ENCODE data around the gene TACC3. TPM values are rescaled to one million over a fixed set of nuclear protein-coding genes. Genes with fewer than 3 reads are reported as not detected.

TACC3 gene
- total and polyA plus RNA-seq, 2 of the 8 experiments (the other 6 are each of a cell fraction or from before 2014, with no cell fraction given), result 73.8 to 148 TPM

- H3K4me1 ChIP-seq (replicated peaks in 1 of 4; ENCODE audit: control insufficient read depth in 3 of 4, insufficient read depth in 4 of 4, low read length in 3 of 4), result peaks cover 0 to 6% (median 4%) of the 10 kb centered on the region in 4 experiments; a peak in 5 of 7 replicates
- WGBS, 2 experiments (ENCODE audit: extremely low coverage in 1 of 2, insufficient coverage in 1 of 2, insufficient read length in 1 of 2, insufficient replicate concordance in 2 of 2, low coverage in 1 of 2, low lambda C conversion rate in 2 of 2, missing lambda C conversion rate in 1 of 2), result 95% methylated on average over 6 of the region's 6 CpGs; no CpG with 5 or more reads in 1 of the 2 experiments
- H3K4me3 ChIP-seq (ENCODE audit: extremely low read depth in 1 of 4, insufficient read depth in 2 of 4, low read depth in 3 of 4, low read length in 4 of 4), result no peak overlapping the region
- H4K8ac ChIP-seq (ENCODE audit: extremely low read depth, insufficient read depth, low read length), result no peak overlapping the region
- H2BK15ac ChIP-seq (ENCODE audit: low read length), result no peak overlapping the region
- POLR2A ChIA-PET (ENCODE audit: partially characterized antibody), result interaction anchor here (0.7 to 5.6 kb wide), 10 partner anchors 10 to 430 kb away, joined by 3 to 38 read pairs (median 4); partner anchors contain the start of genes LETM1, TACC3 and TMEM129
- H3K4ac ChIP-seq (replicated peaks; ENCODE audit: insufficient read length, low read depth, low read length), result no peak overlapping the region
- no peak overlapping the region for H3K9ac ChIP-seq (replicated peaks in 1 of 4; ENCODE audit: extremely low read depth in 1 of 4, low read depth in 3 of 4, low read length in 3 of 4)
- no peak overlapping the region for H3K18ac ChIP-seq (ENCODE audit: extremely low read depth, low read length)
- H2BK5ac ChIP-seq (ENCODE audit: low read depth, low read length), result no peak overlapping the region; the same call in 1 of the 2 replicates
- no peak overlapping the region for H3K56ac ChIP-seq (replicated peaks; ENCODE audit: insufficient read length, low read depth, low read length)
- peaks cover 21 to 55% (median 43%) of the 10 kb centered on the region in 4 experiments for H3K36me3 ChIP-seq (ENCODE audit: control insufficient read depth in 2 of 4, insufficient read depth in 4 of 4, low read length in 3 of 4)
- no peak overlapping the region for H2AFZ ChIP-seq (ENCODE audit: low read length)
- DNase-seq (ENCODE audit: low read depth in 1 of 2, low spot score in 2 of 2) (no peak), FAIRE-seq (no peak)
- no peak overlapping the region for H3K4me2 ChIP-seq (ENCODE audit: insufficient read depth in 1 of 2, low read depth in 2 of 2, low read length in 2 of 2)
- peaks cover 0 to 4% (median 0%) of the 10 kb centered on the region in 4 experiments; a peak in 2 of 7 replicates for H3K27me3 ChIP-seq (replicated peaks in 1 of 4; ENCODE audit: control insufficient read depth in 3 of 4, extremely low read depth in 1 of 4, insufficient read depth in 3 of 4, low read length in 3 of 4)
- H3K79me2 ChIP-seq (ENCODE audit: control insufficient read depth in 1 of 2, insufficient read depth in 2 of 2, low read length in 2 of 2), result no peaks in the 10 kb centered on the region
- no peak overlapping the region for H4K91ac ChIP-seq (replicated peaks; ENCODE audit: insufficient read length, low read length)
- no peak overlapping the region for H2BK120ac ChIP-seq (replicated peaks; ENCODE audit: low read depth, low read length)
- H2AK5ac ChIP-seq (ENCODE audit: low read depth, low read length), result no peak overlapping the region
- H2BK20ac ChIP-seq (ENCODE audit: low read length), result no peak overlapping the region
- H4K5ac ChIP-seq (ENCODE audit: insufficient read length, low read depth, low read length), result no peak overlapping the region
- H3K23me2 ChIP-seq (ENCODE audit: low read depth, low read length), result no peaks in the 10 kb centered on the region
- H4K20me1 ChIP-seq (replicated peaks in 1 of 2; ENCODE audit: control insufficient read depth in 1 of 2, insufficient read depth in 2 of 2, low read length in 2 of 2), result peaks cover 8 to 9% of the 10 kb centered on the region in 2 experiments
- no peak overlapping the region for H3K23ac ChIP-seq (ENCODE audit: insufficient read length)
- H3K27ac ChIP-seq (ENCODE audit: low read depth, low read length), result no peak overlapping the region
- CTCF ChIA-PET (ENCODE audit: partially characterized antibody), result interaction anchor here (0.6 to 52.9 kb wide), 12 partner anchors 14 to 220 kb away, joined by 3 to 2507 read pairs (median 4); partner anchors contain the start of gene FGFR3
- TF ChIP-seq BCL11A (IDR thresholded peaks at IDR 0.05; ENCODE audit: low read depth in 2 of 2, low read length in 2 of 2), result no peak
- TF ChIP-seq POLR2A (IDR thresholded peaks at IDR 0.05; ENCODE audit: control extremely low read depth in 1 of 2, low read depth in 2 of 2, low read length in 2 of 2), result 0 out of 3 replicates have a peak, but pooled peaks of 1 of the 2 experiments have one; percentile 10
- no peak for TF ChIP-seq TBP (IDR thresholded peaks at IDR 0.05; ENCODE audit: low read depth, low read length)
- no peak for TF ChIP-seq SIX5 (IDR thresholded peaks at IDR 0.05; ENCODE audit: low read depth, low read length)
- no peak for TF ChIP-seq BACH1 (IDR thresholded peaks at IDR 0.05; ENCODE audit: low read length)
- TF ChIP-seq HDAC6 (IDR thresholded peaks at IDR 0.05; ENCODE audit: low read depth, low read length), result no peak
- no peak for TF ChIP-seq TCF12 (IDR thresholded peaks at IDR 0.05; ENCODE audit: low read depth, low read length)
- no peak overlapping the region for H3K14ac ChIP-seq (ENCODE audit: insufficient read length)
- H3K9me3 ChIP-seq (ENCODE audit: insufficient read depth in 2 of 2, low read depth in 1 of 2, low read length in 1 of 2), result no peaks in the 10 kb centered on the region
- no peak overlapping the region for H2BK12ac ChIP-seq (ENCODE audit: low read depth, low read length)
- no peaks in the 10 kb centered on the region for H3K79me1 ChIP-seq (ENCODE audit: low read depth, low read length)
Observed at GRCh38 chr4:1743975-1744374, 22.7 kb downstream of the TACC3 start.
